Breast epithelium (tissue), 4 donors: ENCODE data around the gene RNF220. TPM values are rescaled to one million over a fixed set of nuclear protein-coding genes. Genes with fewer than 3 reads are reported as not detected.

Experiments
- DNase-seq, 2 donors: peaks; one replicate each; pipeline ENCODE4 v3.0.0-alpha.2; 2019; ENCODE audit warnings: low spot score in 2 of 2
- H3K27ac ChIP-seq, 2 donors: fragments of 200-600 bp; sonication (generic) in 1 of 2; one replicate each; pipeline ENCODE4 v1.5.1; 2016 to 2019; ENCODE audit warnings: mild to moderate bottlenecking in 1 of 2
- H3K27me3 ChIP-seq, 2 donors: fragments of 200-600 bp; sonication (generic) in 1 of 2; one replicate each; pipeline versions ENCODE4 v1.5.1 to v1.6.0; 2017 to 2019; ENCODE audit warnings: control low read depth in 1 of 2, mild to moderate bottlenecking in 1 of 2
- H3K36me3 ChIP-seq: fragments of 200-600 bp; one replicate; pipeline ENCODE4 v1.5.1; 2019
- H3K4me1 ChIP-seq, 2 donors: fragments of 200-600 bp; sonication (generic); one replicate each; pipeline ENCODE4 v1.5.1; 2016 to 2019; ENCODE audit warnings: control low read depth in 1 of 2
- H3K4me3 ChIP-seq, 3 donors: fragments of 200-600 bp; sonication (generic); 1 replicate in 2 of 3; 2 replicates in 1 of 3; pipeline ENCODE4 v1.5.1; 2016 to 2019; ENCODE audit warnings: mild to moderate bottlenecking in 3 of 3, moderate library complexity in 2 of 3
- H3K9me3 ChIP-seq, 2 donors: fragments of 200-600 bp; sonication (generic) in 1 of 2; one replicate each; pipeline ENCODE4 v1.5.1; 2016 to 2019; ENCODE audit warnings: control low read depth in 1 of 2
- CTCF ChIP-seq, 3 donors: fragments of 450-650 bp; IDR thresholded peaks; one replicate each; pipeline ENCODE4 v1.5.1; 2016 to 2017; ENCODE audit warnings: antibody characterized with exemption in 3 of 3, mild to moderate bottlenecking in 3 of 3, moderate library complexity in 3 of 3
- POLR2A ChIP-seq: fragments of 450-650 bp; IDR thresholded peaks from one replicate; pipeline ENCODE4 v1.6.1; 2016; ENCODE audit warnings: antibody characterized with exemption, mild to moderate bottlenecking, moderate library complexity
- POLR2AphosphoS5 ChIP-seq, 3 donors: sonication (generic); formaldehyde crosslinking; IDR thresholded peaks; one replicate each; pipeline ENCODE4 v1.6.1; 2017; ENCODE audit warnings: antibody characterized with exemption in 3 of 3
- intact Hi-C: fragments of 100-400 bp; cut with DNase I; formaldehyde crosslinking; loops from one replicate; pipeline ENCODE4 v1.15.1; 2023; ENCODE audit warnings: low total_unique reads
- total RNA-seq, 3 donors: library from RNA; depleted of rRNA; stranded (reverse); fragments of >200 nt; gene quantifications; one replicate each; pipeline ENCODE4 v1.1.0, GENCODE V29; 2016

Gene RNF220
- total RNA-seq, 3 donors from 2014 or later: 90.4 to 110 (median 93.4) TPM

- Histone ChIP-seq H3K9me3 (no peaks in the 10 kb centered on the region), H3K27me3 (no peaks in the 10 kb centered on the region), H3K27ac (no peak overlapping the region), H3K4me3 (no peak overlapping the region), H3K4me1 (peaks cover 0 to 11% of the 10 kb centered on the region in 2 donors), H3K36me3 (peaks cover 20% of the 10 kb centered on the region)
- intact Hi-C loops: no loop called here
- no peak for TF ChIP-seq POLR2A
- no peak for TF ChIP-seq POLR2AphosphoS5 (IDR thresholded peaks at IDR 0.05)
- no peak for TF ChIP-seq CTCF (IDR thresholded peaks at IDR 0.05)
- DNase-seq: no peak
These were observed 236.4 kb downstream of the RNF220 start for GRCh38 chr1:44641126-44642102.

GRCh38 chr1:44642255-44642654 is 237.2 kb downstream of the RNF220 start:
- intact Hi-C loops: no loop called here
- H3K27ac ChIP-seq: no peak overlapping the region
- H3K36me3 ChIP-seq: peaks cover 20% of the 10 kb centered on the region
- H3K27me3 ChIP-seq: no peaks in the 10 kb centered on the region
- DNase-seq: no peak
- no peak for TF ChIP-seq CTCF (IDR thresholded peaks at IDR 0.05)
- TF ChIP-seq POLR2A: no peak
- no peak for TF ChIP-seq POLR2AphosphoS5 (IDR thresholded peaks at IDR 0.05)
- no peaks in the 10 kb centered on the region for H3K9me3 ChIP-seq
- peaks cover 0 to 11% of the 10 kb centered on the region in 2 donors for H3K4me1 ChIP-seq
- no peak overlapping the region for H3K4me3 ChIP-seq

GRCh38 chr1:44642925-44643324 is 237.9 kb downstream of the RNF220 start:
- intact Hi-C loops: no loop called here
- Histone ChIP-seq H3K9me3 (no peaks in the 10 kb centered on the region), H3K4me3 (no peak overlapping the region), H3K27ac (no peak overlapping the region), H3K4me1 (peaks cover 0 to 11% of the 10 kb centered on the region in 2 donors), H3K27me3 (no peaks in the 10 kb centered on the region), H3K36me3 (peaks cover 17% of the 10 kb centered on the region)
- TF ChIP-seq CTCF (IDR thresholded peaks at IDR 0.05) (no peak), POLR2AphosphoS5 (IDR thresholded peaks at IDR 0.05) (no peak), POLR2A (no peak)
- no peak for DNase-seq

GRCh38 chr1:44643721-44644334 is 238.8 kb downstream of the RNF220 start:
- Histone ChIP-seq H3K27ac (peak overlapping the region in 1 of 2 donors; percentile 40), H3K4me1 (peaks cover 0 to 11% of the 10 kb centered on the region in 2 donors), H3K9me3 (no peaks in the 10 kb centered on the region), H3K4me3 (no peak overlapping the region), H3K36me3 (peaks cover 10% of the 10 kb centered on the region), H3K27me3 (no peaks in the 10 kb centered on the region)
- DNase-seq: no peak
- TF ChIP-seq POLR2AphosphoS5 (IDR thresholded peaks at IDR 0.05) (no peak), CTCF (IDR thresholded peaks at IDR 0.05) (no peak), POLR2A (no peak)
- intact Hi-C loops: no loop called here

- no peak for TF ChIP-seq CTCF (IDR thresholded peaks at IDR 0.05)
- TF ChIP-seq POLR2AphosphoS5 (IDR thresholded peaks at IDR 0.05): no peak
- no peak for TF ChIP-seq POLR2A
- peak overlapping the region; percentile 57 to 79 for H3K27ac ChIP-seq
These were observed 239.8 kb downstream of the RNF220 start for GRCh38 chr1:44644806-44645205.

More at GRCh38 chr1:44644806-44645205, 239.8 kb downstream of the RNF220 start:
- Histone ChIP-seq H3K4me1 (peaks cover 0 to 11% of the 10 kb centered on the region in 2 donors), H3K36me3 (peaks cover 5% of the 10 kb centered on the region), H3K4me3 (no peak overlapping the region), H3K27me3 (no peaks in the 10 kb centered on the region), H3K9me3 (no peaks in the 10 kb centered on the region)
- DNase-seq: no peak
- intact Hi-C loops: no loop called here
